Right kidney (tissue), 1 donor: ENCODE data around the gene COL23A1.

ENCODE experiments used
- DNase-seq: peaks from one replicate; pipeline ENCODE4 v3.0.0-alpha.2; 2016

Gene COL23A1

DNA sequence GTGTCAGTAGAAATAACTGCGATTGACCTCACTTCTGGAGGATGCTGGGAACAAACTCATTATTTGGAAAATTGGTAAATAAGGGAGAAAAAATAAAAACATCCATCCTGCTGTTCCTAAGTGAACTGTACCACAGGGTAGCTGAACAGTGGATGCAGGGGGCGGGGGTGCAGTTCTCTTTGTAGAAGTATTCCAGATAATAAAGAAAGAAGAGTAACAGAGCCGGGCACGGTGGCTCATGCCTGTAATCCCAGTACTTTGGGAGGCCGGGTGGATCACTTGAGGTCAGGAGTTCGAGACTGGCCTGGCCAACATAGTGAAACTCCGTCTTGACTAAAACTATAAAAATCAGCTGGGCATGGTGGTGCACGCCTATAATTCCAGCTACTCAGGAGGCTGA, 132.1 kb downstream of the COL23A1 start:
- DNase-seq = no peak

DNA sequence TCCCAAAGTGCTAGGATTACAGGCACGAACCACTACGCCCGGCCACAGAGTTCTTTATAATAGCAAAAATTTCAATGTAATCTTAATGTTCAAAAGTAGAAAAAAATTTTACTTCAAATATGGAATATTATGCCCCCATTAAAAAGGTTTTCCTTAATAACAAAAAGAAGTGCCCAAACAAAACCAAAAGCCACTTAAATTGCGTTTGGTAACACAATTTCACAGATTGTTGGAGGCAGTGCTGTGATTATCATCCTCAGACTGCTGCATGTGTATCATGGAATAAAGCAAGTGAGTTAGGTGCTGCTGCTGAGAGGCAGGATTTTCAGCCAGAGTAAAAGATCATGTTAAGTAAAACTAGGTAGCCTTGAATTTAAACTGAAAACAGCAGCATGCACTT, 132.7 kb downstream of the COL23A1 start:
- no peak for DNase-seq

DNA sequence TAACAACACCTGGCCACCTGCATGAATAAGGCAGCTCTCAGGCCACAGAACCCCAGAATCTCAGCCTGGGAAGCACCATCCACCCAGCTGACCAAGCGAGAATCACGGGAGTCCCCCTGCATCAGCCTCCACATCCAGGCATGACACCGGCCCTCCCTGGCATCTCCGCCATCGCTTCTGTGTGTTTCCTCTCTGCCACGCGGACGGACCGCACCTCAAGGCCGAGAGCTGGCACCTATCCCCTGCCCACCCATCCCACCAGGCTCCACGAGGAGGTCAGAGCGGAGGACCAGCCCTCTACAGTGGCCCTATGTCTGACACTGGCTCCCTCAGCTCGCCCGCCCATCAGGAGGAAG, 134.7 kb downstream of the COL23A1 start:
- DNase-seq = no peak

DNA sequence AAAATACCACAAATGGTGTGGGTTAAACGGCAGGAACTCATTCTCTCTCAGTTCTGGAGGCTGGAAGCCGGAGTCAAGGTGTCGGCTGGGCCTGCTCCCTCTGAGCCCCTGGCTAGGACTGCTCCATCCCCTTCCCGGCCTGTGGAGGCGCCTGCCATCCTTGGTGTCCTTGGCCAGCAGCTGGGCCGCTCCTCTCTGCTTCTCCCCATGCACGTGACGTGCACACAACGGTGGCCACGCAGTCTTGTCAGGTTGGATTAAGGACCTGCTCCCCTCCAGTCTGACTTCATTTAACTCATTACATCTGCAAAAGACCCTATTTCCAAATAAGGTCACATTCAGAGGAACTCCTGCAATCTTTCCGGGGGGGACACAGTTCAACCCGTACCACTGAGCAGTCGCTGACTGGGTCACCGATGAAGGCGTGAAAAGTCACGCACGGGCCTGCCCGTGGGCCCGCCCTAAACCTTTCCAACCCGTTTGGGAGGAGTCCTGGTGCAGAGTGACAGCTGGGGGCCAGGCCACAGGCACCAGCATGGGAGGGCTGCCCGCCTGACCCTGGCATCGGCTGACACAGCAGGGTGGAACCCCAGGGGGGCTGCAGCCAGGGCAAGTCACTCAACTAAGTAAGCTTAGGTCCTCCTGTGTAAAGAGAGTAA, 135.2 kb downstream of the COL23A1 start:
- DNase-seq = no peak

DNA sequence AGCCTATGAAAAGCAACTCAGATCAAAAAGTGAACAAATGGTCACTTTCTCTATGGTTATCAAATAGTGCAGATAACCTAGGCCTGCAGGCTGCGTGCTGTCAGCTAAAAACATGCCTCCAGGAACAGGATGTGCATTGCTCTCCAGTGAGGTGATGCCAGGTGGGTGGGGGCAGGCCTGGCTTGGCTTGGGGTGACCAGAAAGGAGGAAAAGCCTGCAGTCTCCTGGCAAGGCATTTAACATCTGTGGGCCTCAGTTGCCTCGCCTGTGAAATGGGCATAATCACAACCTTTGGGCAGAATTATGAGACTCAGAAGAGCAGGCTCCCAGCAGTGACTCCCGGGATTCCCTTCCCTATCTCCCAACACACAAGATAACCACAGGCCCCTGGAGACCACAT, 135.9 kb downstream of the COL23A1 start:
- no peak for DNase-seq

DNA sequence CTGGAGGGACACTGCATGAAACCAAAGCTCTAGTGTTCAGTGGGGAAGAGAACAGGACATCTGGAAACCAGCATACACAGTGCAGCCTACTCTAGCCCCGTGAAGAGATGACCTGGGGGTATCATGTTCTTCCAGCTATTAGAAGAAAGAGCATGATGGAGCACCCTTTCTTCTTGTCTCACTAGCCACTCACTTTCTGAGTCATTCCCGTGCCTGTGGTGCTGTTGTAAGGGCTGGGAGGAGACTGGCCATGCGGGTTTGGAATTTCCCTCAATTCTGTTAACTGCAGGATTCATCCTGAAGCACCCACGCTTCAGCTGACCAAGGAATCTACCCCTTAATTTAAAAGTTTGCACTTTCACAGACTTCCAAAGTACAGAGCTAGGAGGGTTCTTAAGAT, 137.0 kb downstream of the COL23A1 start:
- no peak for DNase-seq

DNA sequence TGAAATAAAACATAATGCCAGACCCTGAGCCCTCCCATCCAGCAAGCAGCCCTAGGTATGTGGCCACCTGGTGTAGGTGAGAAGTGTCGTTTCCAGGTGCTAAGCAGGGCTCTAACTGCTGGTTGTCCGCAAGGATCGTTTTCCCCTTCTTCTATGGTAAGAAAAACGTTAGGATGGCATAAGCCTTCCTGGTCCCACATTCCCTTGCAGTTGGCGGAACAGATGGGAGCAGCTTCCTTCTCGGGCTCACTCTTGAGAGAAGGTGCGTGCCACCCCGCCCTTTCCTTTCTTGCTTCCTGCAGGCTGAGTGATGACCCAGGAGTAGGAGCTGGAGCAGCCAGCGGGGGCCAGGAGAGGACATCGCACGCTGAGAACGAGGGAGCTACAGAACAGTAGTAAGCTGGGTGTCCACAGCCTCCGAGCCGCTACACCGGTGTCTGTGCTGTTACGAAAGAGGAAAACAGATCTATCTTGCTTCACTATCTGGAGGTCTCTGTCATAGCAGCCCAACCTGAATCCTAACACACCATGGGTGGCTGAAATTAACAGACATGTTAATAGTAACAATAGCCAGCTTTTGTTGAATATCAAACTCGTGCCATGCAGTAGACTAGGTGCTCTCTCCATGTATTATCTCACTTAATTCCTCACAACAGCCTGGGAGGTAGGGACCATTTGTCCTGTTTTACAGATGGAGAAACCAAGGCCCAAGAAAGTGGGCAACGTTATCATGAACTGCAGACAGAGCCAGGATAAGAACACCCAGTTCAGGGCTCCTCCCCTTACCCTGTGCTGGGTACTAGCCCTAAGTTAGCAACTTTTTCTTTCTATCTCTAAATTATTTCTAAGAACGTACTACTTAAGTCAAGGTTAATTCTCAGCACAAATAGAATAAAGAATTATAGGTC, 139.8 kb downstream of the COL23A1 start:
- DNase-seq = no peak

DNA sequence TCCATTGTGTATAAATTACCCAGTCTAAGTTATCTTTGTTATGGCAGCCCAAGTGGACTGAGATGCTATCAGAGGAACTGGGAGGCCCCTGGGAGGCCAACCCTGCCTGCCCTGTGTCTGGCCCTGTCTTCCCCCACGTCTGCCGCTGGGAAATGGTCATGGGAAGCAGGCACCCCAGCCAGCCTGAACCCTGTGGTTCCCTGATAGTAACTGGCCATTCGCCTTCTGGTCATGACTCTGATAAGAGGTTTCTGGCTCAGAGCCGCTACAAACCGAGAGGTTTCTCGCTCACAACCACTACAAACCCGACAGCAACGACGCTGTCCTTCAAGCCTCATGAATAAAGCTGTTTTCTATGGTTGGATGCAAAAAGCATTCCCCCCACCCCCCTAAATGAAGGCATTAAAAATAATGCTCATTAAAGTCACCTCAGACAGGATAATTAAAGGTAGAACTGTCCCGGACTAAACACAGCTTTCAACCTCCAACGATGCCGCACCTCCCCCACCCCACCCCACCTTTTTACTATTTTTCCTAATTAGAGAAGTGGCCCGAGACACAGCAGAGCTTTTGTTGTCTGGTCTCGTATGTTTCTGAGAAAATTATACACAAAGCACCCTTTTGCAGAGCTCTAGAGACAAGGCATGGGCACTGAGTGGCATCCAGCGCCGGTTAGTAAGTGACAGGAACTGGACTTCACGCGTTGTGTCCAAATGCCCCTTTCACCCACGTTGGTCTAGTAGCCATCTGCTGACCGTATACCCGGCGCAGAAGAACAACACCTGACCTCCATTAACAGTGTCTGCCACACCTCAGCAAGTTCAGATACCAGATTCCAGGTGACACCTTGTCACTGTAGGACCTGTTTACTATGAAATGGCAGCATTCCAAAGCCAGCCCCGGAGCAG, 140.8 kb downstream of the COL23A1 start:
- DNase-seq = no peak

DNA sequence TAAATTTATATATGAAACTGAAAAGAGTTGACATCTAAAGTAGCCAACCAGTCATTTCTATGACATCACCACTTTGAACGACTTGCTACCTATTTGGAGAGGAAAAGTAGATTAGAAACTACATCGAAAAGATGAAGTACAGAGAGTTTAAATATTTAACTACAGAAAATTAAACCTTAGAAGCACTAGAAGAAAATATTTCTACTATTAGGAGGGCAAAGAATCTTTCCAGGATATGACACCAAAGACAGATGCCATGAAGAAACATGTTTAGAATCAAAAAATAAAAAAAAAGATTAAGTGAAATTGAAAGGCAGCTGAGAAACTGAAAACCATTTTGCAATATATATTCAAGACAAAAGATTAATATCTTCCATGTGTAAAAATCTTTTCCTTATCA, 144.7 kb downstream of the COL23A1 start:
- DNase-seq = no peak

DNA sequence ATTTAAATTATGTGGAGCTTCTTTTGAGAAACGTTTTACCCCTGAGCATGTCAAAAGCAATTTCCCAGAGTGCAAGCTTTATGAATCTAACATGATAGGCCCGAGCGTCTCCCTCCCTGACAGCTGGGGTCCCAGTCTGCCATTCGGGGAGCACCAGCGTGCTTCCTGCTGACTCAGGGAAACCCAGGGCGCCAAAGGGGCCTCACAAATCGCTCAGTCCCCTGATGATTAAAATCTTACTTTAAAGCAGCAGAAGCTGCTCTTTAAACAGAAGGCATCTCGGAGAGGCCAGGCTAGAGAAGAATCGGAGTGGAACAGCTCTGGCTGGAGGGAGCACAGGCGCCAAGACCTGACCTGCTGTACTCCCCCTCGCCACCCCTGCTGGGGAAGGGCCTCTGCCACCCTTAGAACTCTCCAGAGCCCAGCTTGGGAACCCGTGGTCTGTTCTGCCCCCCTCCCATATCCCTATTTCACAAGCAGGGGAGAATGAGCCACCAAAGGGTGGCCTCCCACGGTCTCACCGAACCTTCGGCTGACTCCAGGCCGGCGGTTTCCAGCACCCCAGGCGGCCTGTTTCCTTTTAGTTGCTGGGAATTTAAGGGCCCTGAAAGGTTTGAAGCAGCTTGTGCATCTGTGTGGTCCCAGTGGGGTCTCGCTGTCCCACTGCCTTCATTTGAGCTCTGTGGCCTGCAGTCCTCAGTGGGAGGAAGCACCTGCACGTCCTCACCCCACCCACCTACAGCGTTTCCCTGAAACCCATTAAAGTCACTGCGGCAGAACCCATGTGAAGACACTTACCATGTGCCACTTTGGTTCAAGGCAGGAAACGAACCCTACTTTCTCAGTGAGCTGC, 147.6 kb downstream of the COL23A1 start:
- no peak for DNase-seq

DNA sequence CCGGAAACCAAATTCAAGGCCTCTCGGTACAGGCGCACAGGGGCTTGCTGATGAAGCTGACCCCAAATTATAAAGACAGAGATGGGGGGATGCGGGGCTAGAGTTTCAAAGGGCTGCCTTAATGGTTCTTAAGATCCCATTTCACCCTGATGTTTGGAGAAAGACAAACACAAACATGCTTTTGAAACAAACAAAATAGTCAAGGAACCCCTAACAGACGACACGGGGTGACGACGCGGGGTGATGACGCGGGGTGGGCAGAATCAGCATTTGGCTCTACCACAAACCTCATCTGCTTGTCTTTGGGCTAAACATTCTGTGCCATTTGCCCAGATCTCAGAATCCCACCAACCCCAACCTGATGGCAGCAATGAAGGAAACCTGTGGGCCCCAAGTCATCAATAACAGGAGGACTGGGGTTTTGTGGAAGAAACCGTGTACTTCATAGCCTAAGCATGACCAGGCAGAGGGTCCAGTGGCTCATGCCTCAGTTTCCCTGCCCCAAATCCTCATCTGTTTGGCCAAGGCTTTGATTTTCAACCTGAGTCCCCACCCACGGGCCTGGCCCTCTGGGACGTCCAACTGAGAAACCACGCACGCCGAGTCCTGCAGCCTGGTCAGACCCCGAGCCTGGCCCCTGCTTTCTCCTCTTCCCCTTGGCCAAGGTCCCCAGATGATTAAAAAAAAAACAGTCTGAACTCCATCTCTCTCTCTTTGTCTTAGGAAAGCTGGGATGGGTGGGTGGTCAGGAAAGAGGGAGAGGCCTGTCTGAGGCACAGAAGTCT, 148.5 kb downstream of the COL23A1 start:
- no peak for DNase-seq

DNA sequence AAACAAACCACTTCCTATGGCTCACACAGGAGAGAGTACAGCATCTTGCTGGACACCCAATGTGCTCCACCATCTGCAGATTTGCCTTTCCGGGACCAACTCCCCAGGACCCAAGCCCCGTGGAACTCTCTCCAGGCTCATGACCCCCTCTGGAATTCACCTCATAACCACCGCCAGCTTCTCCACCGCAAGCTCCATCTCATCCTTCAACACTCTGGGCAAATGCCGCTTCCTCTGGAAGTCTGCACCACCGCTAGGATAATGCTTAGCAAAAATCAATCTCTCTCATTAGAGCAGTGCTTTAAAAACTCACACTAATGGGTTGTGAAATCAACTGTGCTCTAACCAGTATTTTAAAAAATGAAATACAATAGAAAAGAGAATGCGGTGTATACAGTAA, 150.0 kb downstream of the COL23A1 start:
- DNase-seq = no peak

DNA sequence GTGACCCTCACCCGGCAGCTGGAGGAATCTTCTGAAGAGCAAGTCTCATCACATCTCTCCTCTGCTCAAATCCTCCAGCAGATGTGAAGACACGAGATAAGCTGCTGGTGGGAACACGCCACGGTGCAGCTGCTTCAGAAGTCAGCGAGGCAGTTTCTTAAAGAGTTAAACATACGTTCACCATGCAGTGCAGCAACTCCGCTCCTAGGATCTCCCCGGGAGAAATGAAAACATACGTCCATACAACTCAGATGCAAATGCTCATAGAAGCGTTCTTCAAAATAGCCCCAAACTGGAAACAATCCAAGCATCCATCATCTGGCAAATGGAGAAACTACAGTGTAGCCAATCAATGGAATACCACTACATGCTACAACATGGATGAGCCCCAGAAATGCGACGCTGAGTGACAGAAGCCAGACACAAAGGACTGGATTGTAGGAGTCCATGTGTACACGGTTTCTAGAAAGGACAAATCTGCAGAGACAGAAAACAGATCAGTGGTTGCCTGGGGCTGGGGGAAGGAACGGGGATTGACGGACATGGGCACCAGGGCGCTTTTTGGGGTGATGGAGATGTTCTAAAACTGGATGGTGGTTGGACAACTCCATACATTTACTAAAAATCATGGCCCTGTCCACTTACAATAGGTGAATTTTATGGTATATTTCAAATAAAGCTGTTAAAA, 150.6 kb downstream of the COL23A1 start:
- no peak for DNase-seq

DNA sequence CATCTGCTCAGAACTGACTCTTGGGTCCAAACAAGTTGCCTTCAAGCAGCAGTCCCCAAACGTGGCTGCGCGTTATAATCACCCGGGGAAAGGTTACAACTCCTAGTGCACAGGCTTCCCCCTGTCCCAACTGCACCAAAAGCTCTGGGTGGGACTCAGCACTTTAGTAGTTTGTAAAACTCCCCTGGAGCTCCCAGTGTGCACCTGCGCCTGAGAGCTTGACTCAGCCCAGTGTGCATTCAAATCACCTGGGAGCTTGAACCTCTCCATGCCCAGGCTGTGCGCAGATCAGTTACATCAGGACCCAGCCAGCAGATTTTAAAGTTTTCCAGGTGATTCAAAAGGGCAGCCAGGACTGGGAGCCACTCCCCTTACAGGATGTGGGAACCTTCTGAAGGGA, 151.4 kb downstream of the COL23A1 start:
- no peak for DNase-seq

DNA sequence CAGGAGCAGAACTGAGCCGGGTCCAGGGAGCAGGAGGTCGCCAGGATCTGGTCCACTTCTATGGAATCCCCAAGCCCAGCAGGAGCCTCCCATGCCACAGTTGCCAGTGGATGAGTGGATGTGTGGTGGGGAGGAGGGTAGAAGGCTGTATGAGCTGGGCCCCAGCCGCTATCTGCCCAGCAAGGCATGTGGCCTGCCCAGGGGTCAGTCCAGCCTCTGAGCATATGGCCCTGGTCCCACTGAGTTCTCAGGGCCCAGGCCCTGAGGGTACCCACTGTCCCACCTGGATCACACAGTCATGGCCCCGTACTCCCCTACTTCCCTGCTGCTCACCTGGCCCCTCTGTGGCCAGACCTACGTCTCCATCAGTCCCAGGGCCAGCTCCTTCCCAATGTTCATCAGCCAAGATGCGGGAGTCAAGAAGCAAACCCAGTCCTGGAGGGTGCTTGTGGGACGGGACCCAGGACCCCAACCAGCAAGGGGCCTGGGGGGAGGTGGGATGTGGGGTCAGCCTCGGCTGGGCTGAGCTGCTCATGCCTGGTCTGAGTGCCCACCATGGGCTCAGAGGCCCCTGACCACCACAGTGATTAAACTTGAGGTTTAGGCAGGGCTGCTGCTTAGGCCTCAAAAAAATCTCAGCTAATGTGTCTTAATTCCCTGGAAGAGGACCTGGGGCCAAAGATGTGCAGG, 152.7 kb downstream of the COL23A1 start:
- DNase-seq = no peak

DNA sequence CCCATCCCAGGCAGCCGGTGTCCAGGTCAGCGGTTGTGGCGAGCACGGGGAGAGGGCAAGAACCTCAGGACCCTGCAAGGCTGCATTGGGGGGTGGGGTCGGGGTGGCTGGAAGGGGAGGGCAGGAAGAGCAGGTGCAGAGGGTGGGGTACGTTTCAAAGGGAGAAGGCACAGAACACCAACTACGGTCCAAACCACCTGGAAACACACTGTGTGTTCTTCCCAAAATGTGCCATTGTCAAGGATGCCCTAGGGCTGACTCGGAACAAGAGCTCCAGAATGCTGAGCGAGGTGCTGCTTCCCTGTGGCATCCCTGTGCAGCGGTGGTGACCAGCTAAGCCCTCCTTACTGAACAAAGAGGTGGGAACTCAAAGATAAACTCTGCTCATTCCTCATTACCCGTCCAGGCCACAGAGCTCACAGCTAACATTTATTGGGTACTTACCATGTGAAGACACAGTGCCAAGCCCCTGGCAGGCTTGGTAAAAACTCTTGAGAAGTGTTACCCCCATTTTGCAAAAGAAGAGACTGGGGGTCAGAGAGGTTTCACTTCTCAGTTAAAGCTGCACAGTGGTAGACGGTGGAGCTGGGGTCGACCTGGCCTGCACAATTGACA, 153.8 kb downstream of the COL23A1 start:
- DNase-seq = no peak

DNA sequence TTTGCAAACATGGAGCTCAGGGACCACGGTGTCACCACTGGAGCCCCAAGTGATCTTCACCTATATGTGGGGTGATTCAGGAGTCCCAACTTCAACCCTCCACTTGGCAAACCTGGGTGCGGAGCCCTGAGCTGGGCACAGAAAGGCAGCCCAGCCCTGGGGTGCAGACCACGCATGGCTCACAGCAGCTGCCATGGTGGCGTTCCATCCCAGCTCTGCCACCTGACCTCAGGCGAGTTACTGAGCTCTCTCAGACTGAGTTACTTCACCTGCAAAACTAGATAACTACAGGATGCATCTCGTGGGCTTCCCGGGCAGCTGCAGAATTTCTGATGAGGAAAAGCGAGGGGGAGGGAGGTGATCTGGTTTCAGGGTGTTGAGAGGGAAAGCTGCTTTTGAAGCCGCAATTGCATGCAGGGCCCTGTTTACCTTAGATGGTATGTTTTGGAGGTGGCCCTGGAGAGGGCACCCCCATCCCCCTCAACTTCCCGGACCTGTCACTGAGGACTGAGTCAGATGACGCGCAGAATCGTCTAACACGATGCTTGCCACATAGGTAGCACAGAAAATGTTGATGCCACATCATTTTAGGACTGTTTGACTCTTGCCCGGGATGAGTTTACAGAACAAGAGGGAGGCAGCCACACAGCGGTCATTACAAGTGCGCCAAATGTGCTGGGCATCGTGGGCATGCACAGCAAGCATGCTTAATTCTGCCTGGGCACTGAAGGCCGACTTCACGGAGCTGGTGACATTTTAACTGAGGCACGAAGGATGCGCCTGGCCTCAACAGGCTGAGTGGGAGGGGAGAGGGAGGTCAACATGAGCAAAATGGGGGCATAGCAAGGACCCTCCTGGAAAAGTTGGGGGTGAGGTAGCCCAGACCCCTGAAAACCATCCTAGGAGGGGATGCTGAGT, 154.6 kb downstream of the COL23A1 start:
- DNase-seq = no peak

DNA sequence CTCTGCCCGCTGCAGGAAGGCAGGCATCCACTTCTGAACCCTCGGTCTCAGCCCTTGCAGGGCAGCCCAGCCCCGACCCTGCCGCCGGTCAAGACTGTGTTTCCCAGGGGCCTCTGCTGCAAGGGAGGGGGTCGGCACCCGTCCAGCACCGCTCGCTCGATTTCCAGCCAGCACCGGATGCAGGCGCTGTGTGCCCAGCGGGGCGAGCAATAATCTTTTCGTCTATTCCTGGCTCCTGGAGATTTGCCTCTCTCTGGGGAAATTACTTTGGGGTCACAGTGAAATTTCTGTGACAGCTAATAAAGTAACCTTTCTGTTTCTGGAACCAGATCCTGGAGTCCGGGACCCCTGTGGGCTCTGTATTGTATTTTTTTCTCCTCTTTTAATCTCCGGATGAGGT, 155.3 kb downstream of the COL23A1 start:
- DNase-seq = peak; percentile 53
